Peyer's patch (tissue), 4 donors: ENCODE measurements around the gene YIF1B. TPM values are rescaled to one million over a fixed set of nuclear protein-coding genes. Genes with fewer than 3 reads are reported as not detected.
A peak's percentile ranks its signal among the peaks of the same experiment; 100 is the strongest.

Experiments
- DNase-seq, 3 donors: peaks; one replicate each; pipeline ENCODE4 v3.0.0-alpha.2; 2017 to 2019
- H3K27ac ChIP-seq, 4 donors: fragments of 200-600 bp; sonication (generic); one replicate each; pipeline ENCODE4 v1.5.1; 2016 to 2019
- H3K27me3 ChIP-seq, 2 donors: fragments of 200-600 bp; sonication (generic); one replicate each; pipeline ENCODE4 v1.5.1; 2019
- H3K36me3 ChIP-seq, 3 donors: fragments of 200-600 bp; sonication (generic); one replicate each; pipeline ENCODE4 v1.5.1; 2016 to 2019
- H3K4me1 ChIP-seq, 4 donors: fragments of 200-600 bp; sonication (generic); one replicate each; pipeline ENCODE4 v1.5.1; 2016 to 2019
- H3K4me3 ChIP-seq, 4 donors: fragments of 200-600 bp; sonication (generic); 1 replicate in 3 of 4; 2 replicates in 1 of 4; pipeline ENCODE4 v1.5.1; 2016 to 2019; ENCODE audit warnings: mild to moderate bottlenecking in 1 of 4
- H3K9me3 ChIP-seq, 4 donors: fragments of 200-600 bp; sonication (generic); one replicate each; pipeline ENCODE4 v1.5.1; 2016 to 2019; ENCODE audit warnings: mild to moderate bottlenecking in 1 of 4
- CTCF ChIP-seq, 6 experiments: fragments of 450-650 bp in 4 of 6; fragments of 200-600 bp in 2 of 6; sonication (generic) in 1 of 6; IDR thresholded peaks; one replicate each; pipeline ENCODE4 v1.5.1; 2017 to 2019; ENCODE audit warnings: antibody characterized with exemption in 6 of 6, mild to moderate bottlenecking in 3 of 6, moderate library complexity in 1 of 6
- POLR2A ChIP-seq, 2 donors: fragments of 450-650 bp; IDR thresholded peaks; one replicate each; pipeline ENCODE4 v1.5.1; 2017; ENCODE audit warnings: antibody characterized with exemption in 2 of 2, mild to moderate bottlenecking in 2 of 2, moderate library complexity in 2 of 2
- total RNA-seq, 4 donors: library from RNA; depleted of rRNA; stranded (reverse); fragments of >200 nt; gene quantifications; one replicate each; pipeline ENCODE4 v1.1.0, GENCODE V29; 2016

The YIF1B gene
- total RNA-seq, 4 donors from 2014 or later: 11.6 to 31.4 (median 15.0) TPM

- no peaks in the 10 kb centered on the region for H3K27me3 ChIP-seq
- H3K9me3 ChIP-seq: no peaks in the 10 kb centered on the region
- H3K36me3 ChIP-seq: peaks cover 0 to 69% (median 0%) of the 10 kb centered on the region in 3 donors
- DNase-seq: no peak
- TF ChIP-seq POLR2A (IDR thresholded peaks at IDR 0.05) (no peak), CTCF (IDR thresholded peaks at IDR 0.05) (no peak)
- H3K4me3 ChIP-seq: no peak overlapping the region
- no peak overlapping the region for H3K27ac ChIP-seq
- H3K4me1 ChIP-seq: no peaks in the 10 kb centered on the region
Measured at GRCh38 chr19:38289955-38290354, 25.8 kb downstream of the YIF1B start.

- H3K9me3 ChIP-seq: no peaks in the 10 kb centered on the region
- H3K4me1 ChIP-seq: no peaks in the 10 kb centered on the region
- H3K4me3 ChIP-seq: no peak overlapping the region
- H3K36me3 ChIP-seq: peaks cover 0 to 77% (median 0%) of the 10 kb centered on the region in 3 donors
- no peak for TF ChIP-seq POLR2A (IDR thresholded peaks at IDR 0.05)
- no peaks in the 10 kb centered on the region for H3K27me3 ChIP-seq
- DNase-seq: no peak
- H3K27ac ChIP-seq: no peak overlapping the region
Measured at GRCh38 chr19:38288123-38288855, 27.5 kb downstream of the YIF1B start.

DNA sequence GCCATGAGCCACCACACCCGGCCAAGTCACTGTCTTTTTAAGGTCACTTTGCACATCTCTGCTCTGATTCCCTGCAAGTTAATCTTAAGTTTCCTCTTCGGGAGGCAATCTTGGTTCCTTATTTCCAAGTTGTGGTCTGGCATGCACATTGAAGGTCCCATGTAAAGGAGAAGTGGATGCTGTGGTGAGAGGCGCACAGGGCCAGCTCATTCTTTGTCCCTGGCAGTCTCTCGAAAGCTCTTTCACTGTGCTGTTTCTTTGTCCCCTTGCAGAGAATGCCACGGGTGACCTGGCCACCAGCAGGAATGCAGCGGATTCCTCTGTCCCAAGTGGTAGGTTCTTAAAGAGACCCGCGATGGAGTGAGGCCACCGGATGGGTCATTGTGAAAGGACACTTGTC, 28.1 kb downstream of the YIF1B start:
- H3K27me3 ChIP-seq: no peaks in the 10 kb centered on the region
- H3K36me3 ChIP-seq: peaks cover 0 to 70% (median 0%) of the 10 kb centered on the region in 3 donors
- TF ChIP-seq CTCF (IDR thresholded peaks at IDR 0.05) (no peak), POLR2A (IDR thresholded peaks at IDR 0.05) (no peak)

DNA sequence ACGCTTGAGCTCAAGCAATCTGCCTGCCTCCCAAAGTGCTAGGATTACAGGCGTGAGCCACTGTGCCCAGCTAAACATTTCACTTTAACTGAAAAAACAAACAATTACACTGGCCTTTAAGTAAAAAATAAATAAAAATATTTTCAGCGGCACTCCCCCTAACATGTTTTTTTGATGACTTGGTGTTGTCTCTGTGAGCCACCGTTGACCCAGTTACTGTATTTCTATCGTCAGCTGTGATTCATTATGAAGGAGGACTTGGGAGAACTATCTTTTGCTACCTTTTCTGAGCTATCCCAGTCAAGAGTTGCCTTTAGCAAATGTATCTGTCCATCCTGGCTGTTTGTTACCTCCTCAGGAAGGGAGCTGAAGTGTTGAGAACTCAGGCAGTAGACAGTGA, 30.2 kb downstream of the YIF1B start:
- no peak for DNase-seq
- TF ChIP-seq CTCF (IDR thresholded peaks at IDR 0.05) (no peak), POLR2A (IDR thresholded peaks at IDR 0.05) (no peak)
- H3K27ac ChIP-seq: no peak overlapping the region
- no peaks in the 10 kb centered on the region for H3K9me3 ChIP-seq
- peaks cover 0 to 8% (median 0%) of the 10 kb centered on the region in 4 donors for H3K4me1 ChIP-seq
- no peak overlapping the region for H3K4me3 ChIP-seq
- H3K36me3 ChIP-seq: peaks cover 0 to 53% (median 0%) of the 10 kb centered on the region in 3 donors
- no peaks in the 10 kb centered on the region for H3K27me3 ChIP-seq

More for the DNA sequence above, 28.1 kb downstream of the YIF1B start:
- no peak for DNase-seq
- H3K4me1 ChIP-seq: no peaks in the 10 kb centered on the region
- H3K27ac ChIP-seq: no peak overlapping the region
- H3K4me3 ChIP-seq: no peak overlapping the region
- H3K9me3 ChIP-seq: no peaks in the 10 kb centered on the region

- no peak overlapping the region for H3K27ac ChIP-seq
- peak in 1 of 3 donors; percentile 24 for DNase-seq
- peaks cover 0 to 8% (median 0%) of the 10 kb centered on the region in 4 donors for H3K4me1 ChIP-seq
- no peak overlapping the region for H3K4me3 ChIP-seq
- H3K27me3 ChIP-seq: no peaks in the 10 kb centered on the region
- H3K36me3 ChIP-seq: peaks cover 0 to 47% (median 0%) of the 10 kb centered on the region in 3 donors
- H3K9me3 ChIP-seq: no peaks in the 10 kb centered on the region
- no peak for TF ChIP-seq CTCF (IDR thresholded peaks at IDR 0.05)
- TF ChIP-seq POLR2A (IDR thresholded peaks at IDR 0.05): no peak
Measured at GRCh38 chr19:38284422-38284821, 31.3 kb downstream of the YIF1B start.

- Histone ChIP-seq H3K36me3 (peaks cover 0 to 38% (median 0%) of the 10 kb centered on the region in 3 donors), H3K9me3 (no peaks in the 10 kb centered on the region), H3K4me1 (peaks cover 0 to 12% (median 0%) of the 10 kb centered on the region in 4 donors), H3K4me3 (no peak overlapping the region), H3K27me3 (no peaks in the 10 kb centered on the region), H3K27ac (no peak overlapping the region)
- TF ChIP-seq POLR2A (IDR thresholded peaks at IDR 0.05) (no peak), CTCF (IDR thresholded peaks at IDR 0.05) (no peak)
- DNase-seq: no peak
Measured at GRCh38 chr19:38283271-38283670, 32.5 kb downstream of the YIF1B start.
